Central memory CD8-positive, alpha-beta T cell (primary cell): ENCODE results near the gene CALR.
"Not testable (repeated sequence)": the region's sequence is repeated elsewhere in the genome, so short reads cannot be mapped to it uniquely, and the experiment has no call there.

Experiments used
- ATAC-seq: fragments of 150-1000 bp; cut with Tn5 transposase; replicated peaks from 2 replicates; pipeline ENCODE4 v1.10.0; 2022; ENCODE audit warnings: mild to moderate bottlenecking, moderate FRiP score, moderate number of reproducible peaks; ENCODE audit not compliant: poor library complexity, severe bottlenecking; ENCODE audit errors: extremely low read depth
- DNase-seq, 2 donors: peaks; one replicate each; pipeline ENCODE4 v3.0.0; 2021; ENCODE audit warnings: low spot score in 2 of 2
- H3K27ac Mint-ChIP-seq: one replicate; pipeline ENCODE4 v1.8.0; 2022; ENCODE audit warnings: low read depth, mild to moderate bottlenecking, moderate library complexity, mixed read lengths
- H3K27me3 Mint-ChIP-seq: one replicate; pipeline ENCODE4 v1.8.0; 2022; ENCODE audit warnings: mixed read lengths
- H3K36me3 Mint-ChIP-seq: one replicate; pipeline ENCODE4 v1.8.0; 2022; ENCODE audit warnings: mild to moderate bottlenecking, moderate library complexity, mixed read lengths; ENCODE audit not compliant: insufficient read depth
- H3K4me1 Mint-ChIP-seq: one replicate; pipeline ENCODE4 v1.8.0; 2022; ENCODE audit warnings: mixed read lengths
- H3K4me3 Mint-ChIP-seq: one replicate; pipeline ENCODE4 v1.8.0; 2022; ENCODE audit warnings: mild to moderate bottlenecking, moderate library complexity, mixed read lengths
- H3K9me3 Mint-ChIP-seq: one replicate; pipeline ENCODE4 v1.8.0; 2022; ENCODE audit warnings: mixed read lengths

The CALR gene

DNA sequence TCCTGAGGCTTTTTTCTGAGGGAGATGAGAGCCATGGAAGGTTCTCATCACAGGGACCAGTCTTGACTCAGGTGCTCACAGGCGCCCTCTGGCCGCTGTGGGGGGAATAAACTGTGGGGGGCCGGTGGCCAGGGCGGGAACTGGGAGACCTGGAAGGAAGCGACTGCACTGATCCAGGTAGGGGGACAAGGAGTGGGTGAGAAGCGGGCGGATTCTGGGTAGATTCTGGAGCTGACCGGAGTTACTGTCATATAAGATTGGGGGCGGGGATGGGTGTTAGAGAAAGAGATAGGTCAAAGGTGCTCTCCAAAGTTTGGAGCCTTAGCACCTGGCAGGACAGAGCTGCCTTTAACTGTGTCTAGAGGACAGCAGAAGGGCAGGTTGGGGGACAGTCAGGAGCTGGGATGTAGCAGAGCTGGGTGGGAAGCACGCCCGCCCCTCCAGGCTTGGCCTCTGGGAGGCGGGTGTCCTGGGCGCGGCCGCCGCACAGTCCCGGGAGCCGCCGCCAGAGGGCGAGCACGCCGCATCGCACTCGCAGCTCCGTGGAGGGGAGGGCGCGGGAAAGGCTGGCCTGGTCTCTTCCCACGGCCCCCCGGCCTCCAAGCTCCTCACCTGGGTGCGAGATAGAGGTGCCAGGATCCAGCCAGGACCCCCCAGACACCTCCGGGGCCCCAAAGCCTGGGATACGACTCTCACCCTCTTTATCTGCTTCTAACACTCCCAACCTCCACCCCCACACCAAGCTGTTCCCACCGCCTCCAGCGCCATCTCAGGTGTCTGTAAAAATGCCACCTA lies 26.8 kb downstream of the CALR start:
- peak overlapping the region; percentile 84 for H3K4me3 Mint-ChIP-seq
- peaks cover 6% of the 10 kb centered on the region for H3K4me1 Mint-ChIP-seq
- peak; percentile 94 for ATAC-seq
- no peak overlapping the region for H3K27ac Mint-ChIP-seq
- H3K9me3 Mint-ChIP-seq, result no peaks in the 10 kb centered on the region
- H3K36me3 Mint-ChIP-seq, result peaks cover 4% of the 10 kb centered on the region
- H3K27me3 Mint-ChIP-seq, result no peaks in the 10 kb centered on the region
- peak; percentile 69 to 78 for DNase-seq

DNA sequence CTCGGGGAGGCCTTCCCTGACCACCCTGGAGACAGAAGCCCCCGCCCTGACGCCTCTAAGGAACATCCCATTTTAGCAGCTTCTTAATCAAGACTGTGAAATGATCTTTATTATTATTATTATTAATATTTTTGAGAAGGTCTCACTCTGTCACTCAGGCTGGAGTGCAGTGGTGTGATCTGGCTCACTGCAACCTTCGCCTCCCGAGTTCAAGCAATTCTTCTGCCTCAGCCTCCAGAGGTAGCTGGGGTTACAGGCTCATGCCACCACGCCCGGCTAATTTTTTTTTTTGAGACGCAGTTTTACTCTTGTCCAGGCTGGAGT lies 27.4 kb downstream of the CALR start:
- Mint-ChIP-seq H3K27ac (no peak overlapping the region), H3K4me3 (peak overlapping the region; percentile 84), H3K4me1 (peaks cover 6% of the 10 kb centered on the region), H3K9me3 (no peaks in the 10 kb centered on the region), H3K36me3 (peaks cover 4% of the 10 kb centered on the region), H3K27me3 (no peaks in the 10 kb centered on the region)
- no peak for DNase-seq
- ATAC-seq, result no peak

DNA sequence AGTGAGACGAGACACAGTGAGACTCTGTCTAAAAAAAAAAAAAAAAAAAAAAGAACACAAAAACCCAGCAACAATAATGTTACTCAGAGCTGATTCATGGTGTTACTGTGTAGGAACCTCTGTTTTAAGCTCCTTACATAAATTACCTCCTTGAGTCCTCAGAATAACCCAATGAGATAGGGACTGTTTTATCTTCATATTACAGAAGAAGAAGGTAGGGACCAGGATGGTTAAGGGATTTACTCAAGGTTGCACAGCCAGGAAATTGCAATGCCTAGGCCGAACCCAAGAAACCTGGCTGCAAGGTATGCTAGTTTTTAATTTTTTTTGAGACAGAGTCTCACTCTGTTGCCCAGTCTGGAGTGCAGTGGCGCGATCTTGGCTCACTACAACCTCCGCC lies 29.5 kb downstream of the CALR start:
- no peak overlapping the region for H3K4me3 Mint-ChIP-seq
- H3K4me1 Mint-ChIP-seq, result peaks cover 6% of the 10 kb centered on the region
- DNase-seq (no peak), ATAC-seq (no peak)
- H3K27me3 Mint-ChIP-seq, result no peaks in the 10 kb centered on the region
- H3K9me3 Mint-ChIP-seq, result no peaks in the 10 kb centered on the region
- H3K27ac Mint-ChIP-seq, result no peak overlapping the region
- peaks cover 4% of the 10 kb centered on the region for H3K36me3 Mint-ChIP-seq

DNA sequence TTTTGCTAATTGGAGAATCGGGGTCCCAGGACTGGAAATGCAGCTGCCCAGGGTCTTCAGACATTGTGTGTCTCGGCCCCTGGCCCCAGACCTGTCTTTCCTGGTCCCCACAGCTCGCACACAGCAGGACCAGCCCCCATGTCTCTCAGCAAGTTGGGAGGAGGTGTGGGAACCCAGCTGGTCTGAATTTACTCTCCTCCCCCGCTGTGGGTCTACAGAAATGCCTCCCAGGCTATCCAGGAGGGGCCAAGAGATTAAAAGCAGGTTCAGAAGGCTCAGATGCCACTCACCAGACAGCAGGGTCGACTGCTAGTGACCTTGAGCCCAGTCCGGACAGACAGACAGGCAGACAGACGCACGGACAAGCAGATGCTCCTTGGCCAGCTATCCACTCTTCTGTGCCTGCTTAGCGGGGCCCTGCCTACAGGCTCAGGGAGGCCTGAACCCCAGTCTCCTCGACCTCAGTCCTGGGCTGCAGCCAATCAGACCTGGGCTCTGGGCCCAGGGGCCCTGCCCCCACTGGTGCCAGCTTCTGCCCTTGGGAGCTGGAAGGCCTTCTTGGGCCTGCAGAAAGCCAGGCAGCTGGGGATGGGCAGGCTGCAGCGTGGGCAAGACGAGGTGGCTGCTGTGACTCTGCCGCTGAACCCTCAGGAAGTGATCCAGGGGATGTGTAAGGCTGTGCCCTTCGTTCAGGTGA lies 31.0 kb downstream of the CALR start, which contains the start of gene DAND5:
DAND5 (plus strand) TSS at position 285 of the 697 bp plus-strand sequence; CDS start at position 370, 85 bp downstream.
- Mint-ChIP-seq H3K36me3 (peaks cover 4% of the 10 kb centered on the region), H3K27me3 (no peaks in the 10 kb centered on the region), H3K27ac (no peak within 1 kb of the TSS), H3K4me1 (peaks cover 6% of the 10 kb centered on the region), H3K4me3 (no peak within 1 kb of the TSS), H3K9me3 (no peaks in the 10 kb centered on the region)
- DNase-seq (no peak), ATAC-seq (no peak)

- no peak for DNase-seq
- Mint-ChIP-seq H3K27me3 (no peaks in the 10 kb centered on the region), H3K9me3 (no peaks in the 10 kb centered on the region), H3K4me1 (peaks cover under 1% of the 10 kb centered on the region), H3K36me3 (peaks cover under 1% of the 10 kb centered on the region), H3K27ac (no peak overlapping the region), H3K4me3 (no peak overlapping the region)
- no peak for ATAC-seq
These were observed 31.8 kb downstream of the CALR start for GRCh38 chr19:12970070-12970820.

DNA sequence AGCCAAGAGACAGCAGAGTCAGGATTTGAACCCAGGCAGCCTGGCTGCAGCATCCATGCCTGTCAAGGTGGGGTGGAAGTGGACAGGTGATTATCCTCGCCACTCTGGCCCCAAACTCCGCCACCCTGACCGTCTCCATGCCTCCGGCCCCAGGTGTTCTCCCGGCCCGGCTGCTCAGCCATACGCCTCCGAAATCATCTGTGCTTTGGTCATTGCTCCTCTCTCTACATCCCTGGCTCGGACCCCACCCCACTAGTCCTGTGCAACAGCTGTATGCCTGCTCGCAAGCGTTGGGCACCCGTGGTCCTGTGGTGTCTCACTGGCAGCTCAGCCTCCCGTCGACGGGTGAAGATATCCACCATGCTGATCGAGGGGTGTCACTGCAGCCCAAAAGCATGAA lies 34.8 kb downstream of the CALR start:
- H3K4me3 Mint-ChIP-seq, result no peak overlapping the region
- H3K36me3 Mint-ChIP-seq, result peaks cover 3% of the 10 kb centered on the region
- no peak overlapping the region for H3K27ac Mint-ChIP-seq
- peaks cover 22% of the 10 kb centered on the region for H3K27me3 Mint-ChIP-seq
- peaks cover 6% of the 10 kb centered on the region for H3K4me1 Mint-ChIP-seq
- no peaks in the 10 kb centered on the region for H3K9me3 Mint-ChIP-seq
- no peak for ATAC-seq
- DNase-seq, result no peak

DNA sequence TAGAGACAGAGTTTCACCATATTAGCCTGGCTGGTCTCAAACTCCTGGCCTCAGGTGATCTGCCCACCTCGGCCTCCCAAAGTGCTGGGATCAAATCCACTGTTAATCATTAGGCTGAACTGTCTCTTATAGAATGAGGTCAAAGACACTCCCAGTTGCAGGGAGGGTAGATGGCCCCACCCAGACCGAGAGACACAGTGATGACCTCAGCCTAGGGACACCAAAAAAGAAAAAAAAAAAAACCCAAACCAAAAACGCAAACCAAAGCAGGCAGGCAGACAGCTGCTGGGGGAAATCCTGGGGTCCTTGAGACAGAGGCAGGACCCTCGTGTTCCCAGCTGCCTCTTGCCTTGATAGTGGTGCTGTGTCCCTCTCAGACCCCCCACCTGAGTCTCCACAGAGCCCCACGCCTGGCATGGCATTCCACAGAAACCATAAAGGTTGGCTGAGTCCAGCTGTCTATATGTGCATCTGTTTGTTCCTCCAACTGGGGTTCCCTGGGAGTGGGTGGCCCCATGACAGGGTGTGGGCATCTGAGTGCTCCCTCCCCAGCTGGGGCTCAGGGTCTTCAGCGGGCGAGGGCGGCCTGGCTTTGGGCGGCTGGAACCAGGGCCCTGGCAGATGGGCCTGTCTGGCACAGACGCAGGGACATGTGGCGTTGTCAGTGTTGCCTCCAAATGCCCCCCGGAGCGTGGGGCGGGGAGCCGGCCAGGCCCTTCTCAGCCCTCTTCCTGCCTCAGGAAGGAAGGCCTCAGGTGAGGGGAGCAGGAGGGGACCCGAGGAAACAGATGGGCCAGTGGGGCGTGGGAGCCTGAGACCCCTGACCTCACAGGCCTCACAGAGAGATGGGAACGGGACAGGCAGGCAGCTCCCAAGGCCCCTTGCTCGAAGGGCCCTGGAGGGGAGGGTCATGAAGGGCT lies 36.2 kb downstream of the CALR start:
- DNase-seq, result no peak
- H3K36me3 Mint-ChIP-seq, result peaks cover 3% of the 10 kb centered on the region
- no peak overlapping the region for H3K27ac Mint-ChIP-seq
- H3K4me3 Mint-ChIP-seq, result no peak overlapping the region
- H3K9me3 Mint-ChIP-seq, result no peaks in the 10 kb centered on the region
- H3K27me3 Mint-ChIP-seq, result peaks cover 25% of the 10 kb centered on the region
- ATAC-seq, result no peak
- H3K4me1 Mint-ChIP-seq, result peaks cover 6% of the 10 kb centered on the region

DNA sequence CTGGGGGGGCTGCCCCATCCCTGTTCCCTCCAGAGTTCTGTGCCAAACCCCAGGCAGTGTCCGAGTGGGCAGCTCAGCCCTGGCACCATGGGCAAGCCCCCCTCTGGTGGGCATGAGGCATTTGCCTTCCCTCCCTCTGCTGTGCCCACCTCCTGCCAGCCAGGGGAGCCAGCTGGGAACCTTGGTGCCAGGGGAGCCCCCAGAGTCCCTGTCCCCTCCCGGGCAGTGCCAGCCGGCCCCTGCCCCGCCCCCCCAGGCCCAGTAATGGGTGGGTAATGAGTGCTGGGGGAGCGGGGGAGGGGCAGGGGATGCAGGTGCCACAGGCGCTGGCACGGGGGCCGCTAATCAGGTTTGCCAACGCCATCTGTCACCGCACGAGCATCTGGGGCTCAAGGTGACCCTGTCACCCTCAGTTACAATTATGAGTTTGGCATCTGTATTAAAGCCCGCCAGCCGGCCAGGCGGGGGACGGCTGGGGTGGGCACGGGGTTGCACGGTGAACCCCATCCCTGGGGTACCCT lies 36.9 kb downstream of the CALR start:
- Mint-ChIP-seq H3K4me3 (no peak overlapping the region), H3K4me1 (peaks cover 6% of the 10 kb centered on the region), H3K9me3 (no peaks in the 10 kb centered on the region), H3K27ac (no peak overlapping the region), H3K27me3 (peaks cover 25% of the 10 kb centered on the region), H3K36me3 (peaks cover 3% of the 10 kb centered on the region)
- ATAC-seq (no peak), DNase-seq (no peak)

GRCh38 chr19:12976109-12976508 lies 37.7 kb downstream of the CALR start:
- peaks cover 25% of the 10 kb centered on the region for H3K27me3 Mint-ChIP-seq
- H3K4me1 Mint-ChIP-seq, ATAC-seq, H3K36me3 Mint-ChIP-seq, DNase-seq, H3K4me3 Mint-ChIP-seq, H3K9me3 Mint-ChIP-seq, H3K27ac Mint-ChIP-seq: not testable (repeated sequence)

- DNase-seq (no peak), ATAC-seq (no peak)
- Mint-ChIP-seq H3K4me3 (no peak overlapping the region), H3K9me3 (no peaks in the 10 kb centered on the region), H3K36me3 (peaks cover 3% of the 10 kb centered on the region), H3K27ac (no peak overlapping the region), H3K4me1 (peaks cover 9% of the 10 kb centered on the region), H3K27me3 (peaks cover 25% of the 10 kb centered on the region)
These were observed 41.6 kb downstream of the CALR start for GRCh38 chr19:12979974-12980373.

DNA sequence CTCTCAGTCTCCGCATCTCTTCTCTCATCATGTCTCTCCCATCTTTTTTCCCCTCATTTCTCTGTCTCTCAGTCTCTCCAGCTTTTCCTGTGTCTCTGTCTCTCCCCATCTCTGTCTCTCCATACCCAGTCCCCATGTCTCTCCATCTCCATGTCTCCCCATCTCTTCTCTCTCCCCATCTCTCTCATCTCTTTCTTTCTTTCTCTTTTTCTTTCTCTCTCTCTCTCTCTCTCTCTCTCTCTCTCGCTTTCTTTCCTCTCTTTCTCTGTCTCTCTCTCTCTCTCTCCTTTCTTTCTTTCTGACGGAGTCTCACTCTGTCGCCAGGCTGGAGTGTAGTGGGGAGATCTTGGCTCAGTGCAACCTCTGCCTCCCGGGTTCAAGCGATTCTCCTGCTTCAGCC lies 44.2 kb downstream of the CALR start:
- H3K4me3 Mint-ChIP-seq, result no peak overlapping the region
- H3K4me1 Mint-ChIP-seq, result peaks cover 13% of the 10 kb centered on the region
- no peak overlapping the region for H3K27ac Mint-ChIP-seq
- H3K27me3 Mint-ChIP-seq, result peaks cover 9% of the 10 kb centered on the region
- DNase-seq (no peak), ATAC-seq (no peak)
- no peaks in the 10 kb centered on the region for H3K9me3 Mint-ChIP-seq
- peaks cover 4% of the 10 kb centered on the region for H3K36me3 Mint-ChIP-seq

- H3K9me3 Mint-ChIP-seq, result no peaks in the 10 kb centered on the region
- H3K27ac Mint-ChIP-seq, result no peak overlapping the region
These were observed 44.7 kb downstream of the CALR start for GRCh38 chr19:12983091-12983490.

More at GRCh38 chr19:12983091-12983490, 44.7 kb downstream of the CALR start:
- Mint-ChIP-seq H3K4me1 (peaks cover 9% of the 10 kb centered on the region), H3K4me3 (no peak overlapping the region), H3K27me3 (peaks cover 5% of the 10 kb centered on the region), H3K36me3 (peaks cover 4% of the 10 kb centered on the region)
- ATAC-seq, result no peak
- DNase-seq, result no peak
